HG02642 (cell line): ENCODE results near the gene TMPRSS9.
"Not testable (repeated sequence)": the region's sequence is repeated elsewhere in the genome, so short reads cannot be mapped to it uniquely, and the experiment has no call there.

Experiments
- ATAC-seq: cut with Tn5 transposase; IDR thresholded peaks from one replicate; pipeline ENCODE4 v1.9.1; 2021; ENCODE audit warnings: mild to moderate bottlenecking; ENCODE audit not compliant: unreplicated experiment, poor library complexity

TMPRSS9 gene

DNA sequence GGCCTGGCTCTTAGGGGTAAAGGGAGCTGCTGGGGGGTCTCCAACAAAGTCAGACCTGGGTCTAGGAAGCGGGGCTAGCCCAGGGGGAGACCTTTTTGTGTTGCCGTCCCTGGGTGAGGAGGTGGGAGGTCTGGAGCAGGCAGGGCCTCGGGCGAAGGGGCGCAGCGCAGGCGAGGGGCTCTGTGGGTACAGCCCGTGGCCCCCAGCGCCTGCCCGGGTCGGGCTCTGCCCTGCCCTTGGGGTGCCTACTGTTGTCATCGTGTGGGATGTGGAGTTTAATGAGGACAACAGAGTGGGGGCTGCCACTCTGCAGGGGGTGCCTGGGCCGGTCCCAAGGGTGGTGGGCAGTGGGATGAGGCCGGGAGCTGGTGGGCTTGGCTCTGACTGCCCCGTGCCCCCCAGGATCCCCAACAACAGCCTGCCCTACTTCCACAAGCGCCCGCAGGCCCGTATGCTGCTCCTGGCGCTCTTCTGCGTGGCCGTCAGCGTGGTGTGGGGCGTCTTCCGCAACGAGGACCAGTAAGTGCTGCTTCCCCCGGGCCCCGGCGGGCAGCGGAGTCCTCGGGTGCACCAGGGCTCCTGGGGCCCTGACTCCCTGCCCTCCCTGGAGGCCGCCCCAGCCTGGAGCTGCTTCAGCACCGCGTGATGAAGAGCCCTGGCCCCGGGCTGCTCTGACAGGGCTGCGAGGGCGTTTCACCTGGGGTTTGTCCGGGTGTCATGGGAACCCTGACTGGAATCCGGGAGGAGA lies 19.4 kb upstream of the TMPRSS9 start:
- no peak for ATAC-seq

- no peak for ATAC-seq
Observed at GRCh38 chr19:2341244-2341751, 18.8 kb upstream of the TMPRSS9 start.

DNA sequence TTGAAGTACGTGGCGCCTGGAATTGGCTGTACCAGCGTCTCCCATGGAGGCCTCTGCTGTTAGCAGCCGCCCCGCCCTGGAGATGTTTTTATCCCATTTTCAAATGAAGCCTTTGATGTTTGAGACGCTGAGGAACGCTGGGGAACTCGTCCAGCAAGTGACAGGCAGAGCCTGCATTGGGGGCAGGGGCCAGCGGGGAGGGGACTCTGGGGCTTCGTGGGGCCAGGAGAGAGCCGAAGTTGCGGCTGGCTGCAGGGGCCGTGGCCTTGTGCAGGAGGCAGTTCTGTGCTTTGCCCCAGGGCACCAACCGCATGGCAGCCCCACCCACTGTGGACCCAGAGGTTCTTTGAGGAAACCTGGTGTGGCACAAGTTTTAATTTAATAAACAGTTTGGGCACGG lies 18.1 kb upstream of the TMPRSS9 start:
- ATAC-seq = no peak

DNA sequence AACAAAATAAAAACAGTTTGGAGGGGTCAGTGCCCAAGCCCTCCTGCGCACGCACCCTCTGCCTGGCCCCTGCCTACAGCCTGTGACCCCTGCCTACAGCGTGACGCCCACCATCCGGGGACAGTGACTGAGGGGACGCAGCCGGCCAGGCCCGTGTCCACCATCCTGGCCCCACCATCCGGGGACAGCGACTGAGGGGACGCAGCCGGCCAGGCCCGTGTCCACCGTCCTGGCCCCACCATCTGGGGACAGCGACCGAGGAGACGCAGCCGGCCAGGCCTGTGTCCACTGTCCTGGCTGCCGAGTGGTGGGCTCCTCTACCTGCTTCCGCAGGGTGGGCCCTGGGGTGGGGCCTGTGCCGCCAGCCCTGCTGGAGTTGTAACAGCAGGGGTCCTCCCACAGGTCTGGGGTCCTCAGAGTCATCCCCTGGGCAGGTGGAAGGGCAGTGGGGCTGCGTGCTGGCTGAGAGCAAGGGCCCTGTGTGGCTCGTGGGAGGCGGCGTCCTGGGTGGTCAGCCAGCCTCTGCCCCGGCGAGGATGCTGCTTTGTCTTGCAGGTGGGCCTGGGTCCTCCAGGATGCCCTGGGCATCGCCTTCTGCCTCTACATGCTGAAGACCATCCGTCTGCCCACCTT lies 17.3 kb upstream of the TMPRSS9 start:
- ATAC-seq = no peak

- ATAC-seq = no peak
Observed at GRCh38 chr19:2343289-2343982, 16.6 kb upstream of the TMPRSS9 start.

DNA sequence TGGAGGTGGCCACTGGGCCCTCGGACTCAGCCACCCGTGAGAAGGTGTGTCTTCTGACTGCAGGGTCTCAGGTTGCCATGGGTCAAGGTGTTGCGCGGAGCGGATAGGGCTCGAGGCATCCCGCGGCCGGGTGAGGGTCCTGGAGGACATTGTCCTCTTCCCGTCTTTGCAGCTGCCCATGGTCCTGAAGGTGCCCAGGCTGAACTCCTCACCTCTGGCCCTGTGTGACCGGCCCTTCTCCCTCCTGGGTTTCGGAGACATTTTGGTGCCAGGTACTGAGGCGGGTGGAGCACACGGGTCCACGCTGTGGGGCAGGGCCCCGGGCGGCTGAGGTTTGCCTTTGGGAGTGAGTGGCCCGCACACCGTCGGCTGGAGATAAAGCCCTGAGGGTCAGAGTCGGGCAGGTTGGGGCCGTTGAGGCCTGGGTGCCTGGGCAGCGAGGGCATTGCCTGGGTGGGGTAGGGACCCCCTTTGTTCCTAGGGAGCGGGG lies 15.6 kb upstream of the TMPRSS9 start:
- no peak for ATAC-seq

DNA sequence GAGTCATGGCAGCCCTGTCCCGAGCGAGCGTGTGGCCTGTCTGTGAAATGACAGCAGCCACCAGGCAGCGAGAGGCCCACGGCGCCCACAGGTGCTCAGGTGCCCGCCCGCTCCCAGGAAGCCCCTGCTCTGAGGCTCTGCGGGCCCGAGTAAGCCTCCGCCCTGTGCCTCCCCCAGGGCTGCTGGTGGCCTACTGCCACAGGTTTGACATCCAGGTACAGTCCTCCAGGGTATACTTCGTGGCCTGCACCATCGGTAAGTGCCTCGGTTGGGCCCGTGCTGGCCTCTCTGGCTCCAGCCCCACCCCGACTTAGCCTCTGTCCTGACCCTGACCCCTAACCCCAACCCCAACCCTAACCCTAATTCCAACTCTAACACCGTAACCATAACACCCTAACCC lies 15.0 kb upstream of the TMPRSS9 start:
- ATAC-seq = no peak

DNA sequence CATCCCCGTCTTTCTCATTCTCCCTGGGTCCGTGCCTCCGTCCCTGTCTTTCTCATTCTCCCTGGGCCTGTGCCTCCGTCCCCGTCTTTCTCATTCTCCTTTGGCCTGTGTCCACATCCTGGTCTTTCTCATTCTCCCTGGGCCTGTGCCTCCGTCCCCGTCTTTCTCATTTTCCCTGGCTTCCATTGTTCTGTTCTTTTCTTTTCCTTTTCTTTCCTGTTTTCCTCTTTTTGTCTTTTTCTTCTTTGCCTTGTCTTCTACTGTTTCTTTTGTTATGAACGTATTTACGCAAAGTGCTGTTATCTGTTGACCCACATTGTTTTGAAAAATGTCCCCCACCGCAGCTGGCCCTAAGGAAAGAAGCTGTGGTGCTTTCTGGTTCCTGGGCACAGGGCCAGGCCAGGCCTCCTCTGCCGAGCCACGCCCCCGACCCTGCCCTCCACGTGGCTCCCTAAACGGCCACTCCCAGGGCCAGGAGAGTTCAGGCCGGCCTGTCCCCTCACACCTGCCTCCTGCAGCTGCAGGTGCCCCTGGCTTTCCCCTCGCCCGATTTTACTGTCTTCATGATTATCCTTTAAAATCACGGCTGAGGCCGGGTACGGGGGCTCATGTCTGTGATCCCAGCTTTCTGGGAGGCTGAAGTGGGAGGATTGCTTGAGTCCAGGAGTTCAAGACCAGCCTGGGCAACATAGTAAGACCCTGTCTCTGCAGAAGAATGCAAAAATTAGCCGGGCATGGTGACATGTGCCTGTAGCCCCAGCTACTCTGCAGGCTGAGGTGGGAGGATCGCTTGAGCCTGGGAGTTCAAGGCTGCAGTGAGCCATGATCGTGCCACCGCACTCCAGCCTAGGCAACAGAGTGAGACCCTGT lies 14.0 kb upstream of the TMPRSS9 start:
- no peak for ATAC-seq

GRCh38 chr19:2349818-2350217 lies 10.2 kb upstream of the TMPRSS9 start:
- ATAC-seq = not testable (repeated sequence)

- ATAC-seq = no peak
Observed at GRCh38 chr19:2350656-2351055, 9.4 kb upstream of the TMPRSS9 start.

GRCh38 chr19:2351591-2351990 lies 8.5 kb upstream of the TMPRSS9 start:
- ATAC-seq = no peak

- ATAC-seq = no peak
Observed at GRCh38 chr19:2352121-2352520, 7.9 kb upstream of the TMPRSS9 start.

GRCh38 chr19:2353159-2353886 lies 6.7 kb upstream of the TMPRSS9 start:
- ATAC-seq = no peak

DNA sequence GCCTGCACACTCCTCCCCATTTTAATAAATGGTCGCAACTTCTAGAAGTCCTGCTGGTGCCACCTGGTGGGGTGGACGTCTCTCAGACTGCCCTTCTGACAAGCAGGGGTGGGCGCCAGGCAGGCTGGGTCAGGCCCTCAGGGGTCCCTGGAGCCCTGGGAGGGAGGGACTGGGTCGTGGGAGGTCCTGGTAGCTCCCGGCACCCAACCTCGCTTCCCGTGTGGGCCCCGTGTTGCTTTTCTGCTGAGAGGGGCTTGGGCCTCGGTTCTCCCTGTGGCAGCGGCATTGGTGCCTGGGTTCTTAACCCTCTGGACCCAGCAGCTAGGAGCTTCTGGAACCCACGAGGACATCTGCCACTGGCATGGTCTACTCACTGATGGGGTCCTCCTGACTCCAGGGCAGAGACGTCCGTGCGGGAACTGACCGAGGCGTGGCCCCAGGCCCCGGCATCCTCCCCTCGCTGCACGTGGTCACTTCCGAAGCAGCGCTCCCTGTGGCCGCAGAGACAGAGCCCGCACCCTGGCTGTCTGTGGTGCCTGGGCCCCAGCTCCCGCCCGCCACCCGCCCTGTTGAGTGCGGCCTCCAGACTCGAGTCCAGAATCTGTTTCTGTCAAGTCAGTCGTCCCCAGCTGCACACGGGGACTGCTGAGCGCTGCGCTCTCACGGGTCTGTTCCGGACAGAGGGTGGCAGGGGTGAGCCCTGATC lies 6.0 kb upstream of the TMPRSS9 start:
- ATAC-seq = no peak

GRCh38 chr19:2354670-2355069 lies 5.4 kb upstream of the TMPRSS9 start:
- ATAC-seq = no peak

- no peak for ATAC-seq
Observed at GRCh38 chr19:2355168-2356035, 4.7 kb upstream of the TMPRSS9 start.

GRCh38 chr19:2356036-2356646 lies 3.9 kb upstream of the TMPRSS9 start:
- ATAC-seq = no peak
